AG10803 (cell line): ENCODE measurements around the gene CTNND2.

Experiments used
- DNase-seq: peaks from one replicate; pipeline ENCODE4 v3.0.0; 2010; ENCODE audit warnings: low read depth
- H3K4me3 ChIP-seq: 2 replicates; pipeline ENCODE4 v1.5.1; 2011; ENCODE audit warnings: mild to moderate bottlenecking, low read length, control low read depth
- TF ChIP-seq, protein P1 (sequence below): conservative IDR thresholded peaks from 2 replicates; pipeline ENCODE4 v1.5.1; 2011; ENCODE audit warnings: mild to moderate bottlenecking, low read length, control low read depth, inconsistent platforms

The CTNND2 gene

DNA sequence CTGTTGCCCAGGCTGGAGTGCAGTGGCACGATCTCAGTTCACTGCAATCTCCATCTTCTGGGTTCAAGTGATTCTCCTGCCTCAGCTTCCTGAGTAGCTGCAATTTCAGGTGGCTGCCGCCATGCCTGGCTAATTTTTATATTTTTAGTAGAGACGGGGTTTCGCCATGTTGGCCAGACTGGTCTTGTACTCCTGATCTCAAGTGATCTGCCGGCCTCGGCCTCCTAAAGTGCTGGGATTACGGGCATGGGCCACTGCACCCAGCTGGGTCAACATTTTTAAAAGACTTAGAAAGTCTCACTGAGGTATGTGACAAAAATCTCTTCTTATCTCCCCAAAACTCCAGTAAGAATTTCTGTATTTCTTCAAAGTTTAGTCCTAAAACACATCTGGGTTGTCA, 211.6 kb downstream of the CTNND2 start:
- TF ChIP-seq, protein P1, sequence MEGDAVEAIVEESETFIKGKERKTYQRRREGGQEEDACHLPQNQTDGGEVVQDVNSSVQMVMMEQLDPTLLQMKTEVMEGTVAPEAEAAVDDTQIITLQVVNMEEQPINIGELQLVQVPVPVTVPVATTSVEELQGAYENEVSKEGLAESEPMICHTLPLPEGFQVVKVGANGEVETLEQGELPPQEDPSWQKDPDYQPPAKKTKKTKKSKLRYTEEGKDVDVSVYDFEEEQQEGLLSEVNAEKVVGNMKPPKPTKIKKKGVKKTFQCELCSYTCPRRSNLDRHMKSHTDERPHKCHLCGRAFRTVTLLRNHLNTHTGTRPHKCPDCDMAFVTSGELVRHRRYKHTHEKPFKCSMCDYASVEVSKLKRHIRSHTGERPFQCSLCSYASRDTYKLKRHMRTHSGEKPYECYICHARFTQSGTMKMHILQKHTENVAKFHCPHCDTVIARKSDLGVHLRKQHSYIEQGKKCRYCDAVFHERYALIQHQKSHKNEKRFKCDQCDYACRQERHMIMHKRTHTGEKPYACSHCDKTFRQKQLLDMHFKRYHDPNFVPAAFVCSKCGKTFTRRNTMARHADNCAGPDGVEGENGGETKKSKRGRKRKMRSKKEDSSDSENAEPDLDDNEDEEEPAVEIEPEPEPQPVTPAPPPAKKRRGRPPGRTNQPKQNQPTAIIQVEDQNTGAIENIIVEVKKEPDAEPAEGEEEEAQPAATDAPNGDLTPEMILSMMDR = no peak
- no peak overlapping the region for H3K4me3 ChIP-seq

DNA sequence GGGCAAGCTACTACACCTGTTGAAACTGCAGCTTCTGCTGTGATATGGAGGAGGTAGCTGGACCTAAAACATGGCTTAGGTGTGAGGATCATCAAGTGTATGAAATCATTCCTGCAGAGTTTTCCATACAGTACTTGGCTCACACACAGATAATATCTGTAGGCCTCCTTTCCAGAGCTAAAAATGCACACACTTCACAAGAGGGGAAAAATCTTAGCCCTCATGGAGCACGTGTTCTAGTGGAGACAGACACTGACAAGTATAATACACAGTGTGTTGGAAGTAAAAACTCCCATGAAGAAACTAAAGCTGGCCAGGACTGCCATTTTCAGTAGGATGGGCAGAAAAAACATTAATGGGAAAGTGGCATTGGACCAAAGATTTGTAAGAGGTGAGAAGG, 216.7 kb downstream of the CTNND2 start:
- no peak for DNase-seq
- no peak overlapping the region for H3K4me3 ChIP-seq
- TF ChIP-seq, protein P1 = no peak

More for the DNA sequence above, 211.6 kb downstream of the CTNND2 start:
- DNase-seq = no peak

- no peak for DNase-seq
- TF ChIP-seq, protein P1 = no peak
- no peak overlapping the region for H3K4me3 ChIP-seq
These were observed 219.6 kb downstream of the CTNND2 start for GRCh38 chr5:11684607-11685006.

DNA sequence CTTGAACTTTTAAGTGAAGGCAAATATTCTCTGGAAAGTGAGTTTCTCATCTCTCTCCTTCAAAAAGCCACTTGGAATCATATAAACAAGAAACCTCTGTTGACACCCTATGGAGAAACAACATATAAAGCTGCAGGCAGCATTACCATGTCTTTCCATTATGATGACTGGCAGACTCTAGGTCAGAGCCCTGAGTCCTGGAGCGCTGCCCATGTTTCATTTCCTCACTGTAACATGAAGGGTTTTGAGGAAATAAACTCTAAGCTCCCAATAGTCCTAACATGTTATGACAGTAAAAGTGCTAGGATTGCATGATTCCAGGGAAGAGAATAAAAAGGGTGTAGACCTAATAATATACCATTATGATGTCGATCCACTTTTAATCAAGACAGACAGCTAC, 220.6 kb downstream of the CTNND2 start:
- DNase-seq = no peak
- TF ChIP-seq, protein P1 = no peak
- no peak overlapping the region for H3K4me3 ChIP-seq

DNA sequence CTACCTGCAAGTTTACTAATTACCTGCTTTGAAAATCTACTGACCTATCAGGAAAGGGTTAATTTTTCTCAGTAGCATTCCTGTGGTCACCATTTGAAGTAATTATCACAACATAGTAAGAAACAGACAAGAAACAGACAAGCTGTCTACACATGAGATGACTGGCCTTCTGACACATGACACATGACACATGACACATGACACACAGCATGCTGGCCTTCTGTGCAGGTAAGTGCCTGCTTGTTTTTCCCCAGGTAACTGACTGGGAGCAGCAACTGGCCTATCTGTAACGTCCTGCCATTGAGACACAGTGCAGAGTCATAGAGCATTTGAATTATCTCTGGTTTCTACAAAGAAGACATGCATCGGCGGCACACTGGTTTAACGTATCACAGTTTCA, 222.4 kb downstream of the CTNND2 start:
- no peak overlapping the region for H3K4me3 ChIP-seq
- DNase-seq = no peak
- TF ChIP-seq, protein P1 = no peak

- TF ChIP-seq, protein P1 = no peak
- no peak overlapping the region for H3K4me3 ChIP-seq
These were observed 224.6 kb downstream of the CTNND2 start for GRCh38 chr5:11679676-11680075.

DNA sequence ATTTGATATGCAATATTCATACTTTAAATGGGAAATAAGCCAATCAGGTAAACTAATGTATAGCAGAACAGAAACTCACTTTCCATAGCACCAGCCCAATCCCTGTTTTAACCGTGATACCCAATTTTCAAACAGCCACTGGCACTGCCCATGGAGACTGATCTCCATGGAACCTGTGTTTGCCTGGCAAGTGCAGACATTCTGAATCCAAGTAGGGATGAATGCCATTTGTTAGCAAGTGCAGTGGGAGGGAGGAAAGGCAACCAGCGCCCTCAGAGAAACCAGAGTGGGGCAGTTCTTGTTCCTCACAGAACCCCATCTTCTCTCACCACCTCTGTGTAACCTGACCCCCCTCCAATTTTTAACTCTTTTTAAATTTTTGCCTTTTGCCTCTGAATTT, 229.1 kb downstream of the CTNND2 start:
- H3K4me3 ChIP-seq = no peak overlapping the region
- TF ChIP-seq, protein P1 = no peak
- no peak for DNase-seq

More at GRCh38 chr5:11679676-11680075, 224.6 kb downstream of the CTNND2 start:
- DNase-seq = no peak
